ENCODE data around the gene CCNQ.
A peak's percentile ranks its signal among the peaks of the same experiment; 100 is the strongest.

Gene CCNQ

DNA sequence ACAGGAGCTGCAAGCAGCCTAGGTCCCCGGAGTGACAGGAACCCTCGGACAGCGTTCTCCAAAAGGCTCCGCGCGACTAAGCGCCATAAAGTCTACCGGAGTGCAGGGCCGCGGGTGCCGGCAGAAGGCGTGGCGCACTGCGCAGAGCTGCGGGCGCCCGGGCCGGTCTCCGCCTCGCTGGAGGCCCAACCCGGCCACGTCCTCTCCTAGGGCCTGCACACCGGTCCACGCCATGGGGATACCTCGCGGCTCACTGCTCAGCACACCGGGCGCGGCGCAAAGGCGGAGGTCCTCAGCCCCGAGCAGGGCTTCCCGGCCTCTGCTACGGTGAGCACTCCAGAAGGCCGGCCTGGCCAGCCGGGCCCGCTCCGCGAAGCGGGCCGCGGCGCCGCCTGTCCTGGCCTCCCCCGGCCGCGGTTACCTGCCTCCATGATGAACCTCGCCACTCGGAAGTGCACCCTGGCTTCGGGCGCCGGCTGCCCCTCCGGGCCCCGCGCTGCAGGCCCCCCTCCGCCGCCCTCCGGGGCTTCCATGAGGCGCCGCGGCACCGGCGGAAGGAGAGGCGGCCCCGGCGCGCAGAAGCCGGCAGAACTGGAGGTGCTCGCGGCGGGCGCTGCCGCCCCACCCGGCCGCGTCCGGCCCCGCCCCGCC lies at the start of gene CCNQ:
CCNQ (minus strand) TSS at position 599 of the 651 bp plus-strand sequence; CDS start at position 533, 66 bp downstream.
- H3K4me3 ChIP-seq (replicated peaks; ENCODE audit: low read depth, low read length), result peak within 1 kb of the TSS; percentile 68
- peak; percentile 20 for DNase-seq (ENCODE audit: low read depth)
- TF ChIP-seq, protein P1, sequence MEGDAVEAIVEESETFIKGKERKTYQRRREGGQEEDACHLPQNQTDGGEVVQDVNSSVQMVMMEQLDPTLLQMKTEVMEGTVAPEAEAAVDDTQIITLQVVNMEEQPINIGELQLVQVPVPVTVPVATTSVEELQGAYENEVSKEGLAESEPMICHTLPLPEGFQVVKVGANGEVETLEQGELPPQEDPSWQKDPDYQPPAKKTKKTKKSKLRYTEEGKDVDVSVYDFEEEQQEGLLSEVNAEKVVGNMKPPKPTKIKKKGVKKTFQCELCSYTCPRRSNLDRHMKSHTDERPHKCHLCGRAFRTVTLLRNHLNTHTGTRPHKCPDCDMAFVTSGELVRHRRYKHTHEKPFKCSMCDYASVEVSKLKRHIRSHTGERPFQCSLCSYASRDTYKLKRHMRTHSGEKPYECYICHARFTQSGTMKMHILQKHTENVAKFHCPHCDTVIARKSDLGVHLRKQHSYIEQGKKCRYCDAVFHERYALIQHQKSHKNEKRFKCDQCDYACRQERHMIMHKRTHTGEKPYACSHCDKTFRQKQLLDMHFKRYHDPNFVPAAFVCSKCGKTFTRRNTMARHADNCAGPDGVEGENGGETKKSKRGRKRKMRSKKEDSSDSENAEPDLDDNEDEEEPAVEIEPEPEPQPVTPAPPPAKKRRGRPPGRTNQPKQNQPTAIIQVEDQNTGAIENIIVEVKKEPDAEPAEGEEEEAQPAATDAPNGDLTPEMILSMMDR (IDR thresholded peaks at IDR 0.05; ENCODE audit: low read length, missing control alignments), result no peak

GRCh38 chrX:153647461-153648357 lies 48.8 kb upstream of the CCNQ start:
- DNase-seq (ENCODE audit: low read depth), result no peak
- TF ChIP-seq, protein P1 (IDR thresholded peaks at IDR 0.05; ENCODE audit: low read length, missing control alignments), result no peak
- no peak overlapping the region for H3K4me3 ChIP-seq (replicated peaks; ENCODE audit: low read depth, low read length)

DNA sequence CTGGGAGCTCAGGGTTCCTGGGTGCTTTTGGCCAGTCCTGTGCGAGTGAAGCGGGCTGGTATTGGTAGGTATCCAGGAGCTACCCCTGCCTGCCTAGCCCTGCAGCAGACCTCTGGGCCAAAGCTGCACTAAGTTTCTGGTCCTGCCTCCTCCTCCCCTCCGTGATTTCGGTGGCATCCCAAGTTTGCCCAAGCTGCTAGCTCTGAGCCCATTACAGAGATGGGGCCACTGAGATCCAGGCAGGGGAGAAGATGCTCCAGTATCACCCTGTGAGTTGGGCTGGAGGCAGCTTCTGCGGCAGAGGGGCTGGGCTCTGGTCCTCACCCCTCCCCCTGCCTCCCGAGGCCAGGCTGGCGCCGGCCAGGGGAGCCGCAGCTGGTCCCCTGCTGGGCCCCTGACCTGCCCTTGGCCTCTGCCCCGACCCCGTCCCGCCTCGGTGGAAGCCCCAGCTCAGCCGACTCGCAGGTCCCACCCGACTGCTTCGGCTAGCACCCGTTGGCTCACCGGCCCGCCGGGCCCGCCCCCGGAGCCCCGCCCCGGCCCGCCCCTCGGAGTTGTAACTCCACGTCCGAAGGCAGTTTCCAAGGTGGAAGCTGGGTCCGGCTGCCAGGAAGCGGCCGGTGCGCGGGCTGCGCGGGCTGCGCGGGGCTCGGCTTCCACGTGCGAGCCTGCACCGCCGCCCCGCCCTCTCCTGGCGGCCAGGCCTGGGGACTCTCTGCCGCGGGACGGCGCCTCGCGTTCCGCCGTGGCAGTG lies 47.9 kb upstream of the CCNQ start, which contains the start of gene DUSP9:
DUSP9 (plus strand) TSS at position 584 of the 754 bp plus-strand sequence. CDS start 751 bp downstream, outside the sequence.
- H3K4me3 ChIP-seq (replicated peaks; ENCODE audit: low read depth, low read length), result no peak within 1 kb of the TSS
- peak; percentile 16 for DNase-seq (ENCODE audit: low read depth)
- TF ChIP-seq, protein P1 (IDR thresholded peaks at IDR 0.05; ENCODE audit: low read length, missing control alignments), result no peak

DNA sequence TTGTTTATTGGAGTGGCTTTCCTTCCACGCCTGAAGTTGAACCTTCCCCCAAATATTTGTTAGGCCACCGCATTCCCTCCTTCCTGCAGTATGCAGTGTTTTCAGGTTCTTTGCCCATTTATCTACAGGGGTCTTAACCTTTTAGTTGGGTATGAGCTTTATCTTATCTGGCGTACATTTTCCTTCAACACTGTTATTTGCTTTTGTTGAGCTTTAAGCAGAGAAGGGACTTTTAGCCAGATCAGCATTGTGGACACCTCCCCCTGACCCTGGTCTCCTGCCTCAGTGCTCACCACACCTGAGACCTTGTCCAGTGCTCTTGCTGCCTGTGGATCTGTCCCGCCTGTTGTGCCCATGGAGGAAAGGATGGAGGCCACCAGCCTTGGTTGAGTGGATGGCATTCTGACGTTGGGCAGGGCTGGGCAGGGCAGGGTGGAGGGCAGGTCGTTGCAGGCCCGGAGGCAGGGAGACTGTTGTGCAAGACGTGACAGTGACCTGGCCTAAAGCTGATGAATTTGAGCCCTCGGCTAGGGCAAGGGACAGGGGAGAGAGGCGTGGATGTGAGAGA lies 47.1 kb upstream of the CCNQ start:
- TF ChIP-seq, protein P1 (IDR thresholded peaks at IDR 0.05; ENCODE audit: low read length, missing control alignments), result no peak
- DNase-seq (ENCODE audit: low read depth), result no peak
- no peak overlapping the region for H3K4me3 ChIP-seq (replicated peaks; ENCODE audit: low read depth, low read length)

- TF ChIP-seq, protein P1 (IDR thresholded peaks at IDR 0.05; ENCODE audit: low read length, missing control alignments), result no peak
- no peak for DNase-seq (ENCODE audit: low read depth)
- H3K4me3 ChIP-seq (replicated peaks; ENCODE audit: low read depth, low read length), result no peak overlapping the region
Measured at GRCh38 chrX:153645151-153645550, 46.2 kb upstream of the CCNQ start.

- no peak for DNase-seq (ENCODE audit: low read depth)
- TF ChIP-seq, protein P1 (IDR thresholded peaks at IDR 0.05; ENCODE audit: low read length, missing control alignments), result no peak
- no peak overlapping the region for H3K4me3 ChIP-seq (replicated peaks; ENCODE audit: low read depth, low read length)
Measured at GRCh38 chrX:153644356-153645125, 45.6 kb upstream of the CCNQ start.

Data from fibroblast of pulmonary artery (primary cell).